Sigmoid colon (tissue), 4 donors: ENCODE results near the gene PILRA.

Source experiments
- POLR2AphosphoS5 ChIP-seq, 4 donors: sonication (generic); formaldehyde crosslinking; IDR thresholded peaks; one replicate each; pipeline ENCODE4 v1.6.1; 2017; ENCODE audit warnings: antibody characterized with exemption in 4 of 4
- TF ChIP-seq, protein P1 (sequence below), 4 experiments: fragments of 450-650 bp in 3 of 4; fragments of 200-600 bp in 1 of 4; IDR thresholded peaks; one replicate each; pipeline ENCODE4 v1.5.1; 2016 to 2019; ENCODE audit warnings: antibody characterized with exemption in 4 of 4, mild to moderate bottlenecking in 3 of 4, moderate library complexity in 2 of 4

DNA sequence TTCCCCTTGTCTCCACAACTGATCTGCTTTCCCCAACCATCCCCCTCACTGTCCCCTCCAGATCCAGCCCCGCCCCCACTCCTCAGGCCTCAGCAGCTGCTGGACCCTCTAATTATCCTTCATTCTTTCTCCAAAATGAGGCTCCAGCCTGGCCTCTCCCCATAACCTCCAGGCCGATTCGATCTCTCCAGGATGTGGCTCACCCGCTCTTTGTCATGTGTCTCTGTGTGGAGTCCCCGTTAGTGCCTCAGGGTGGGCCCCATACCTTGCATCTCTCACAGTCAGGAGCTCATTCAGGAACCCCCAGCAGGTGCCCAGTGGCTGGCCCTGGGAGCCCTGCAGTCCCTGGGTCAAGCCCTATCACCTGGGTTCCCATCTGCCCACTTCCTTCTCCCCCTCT, 1.3 kb downstream of the PILRA start:
- TF ChIP-seq, protein P1, sequence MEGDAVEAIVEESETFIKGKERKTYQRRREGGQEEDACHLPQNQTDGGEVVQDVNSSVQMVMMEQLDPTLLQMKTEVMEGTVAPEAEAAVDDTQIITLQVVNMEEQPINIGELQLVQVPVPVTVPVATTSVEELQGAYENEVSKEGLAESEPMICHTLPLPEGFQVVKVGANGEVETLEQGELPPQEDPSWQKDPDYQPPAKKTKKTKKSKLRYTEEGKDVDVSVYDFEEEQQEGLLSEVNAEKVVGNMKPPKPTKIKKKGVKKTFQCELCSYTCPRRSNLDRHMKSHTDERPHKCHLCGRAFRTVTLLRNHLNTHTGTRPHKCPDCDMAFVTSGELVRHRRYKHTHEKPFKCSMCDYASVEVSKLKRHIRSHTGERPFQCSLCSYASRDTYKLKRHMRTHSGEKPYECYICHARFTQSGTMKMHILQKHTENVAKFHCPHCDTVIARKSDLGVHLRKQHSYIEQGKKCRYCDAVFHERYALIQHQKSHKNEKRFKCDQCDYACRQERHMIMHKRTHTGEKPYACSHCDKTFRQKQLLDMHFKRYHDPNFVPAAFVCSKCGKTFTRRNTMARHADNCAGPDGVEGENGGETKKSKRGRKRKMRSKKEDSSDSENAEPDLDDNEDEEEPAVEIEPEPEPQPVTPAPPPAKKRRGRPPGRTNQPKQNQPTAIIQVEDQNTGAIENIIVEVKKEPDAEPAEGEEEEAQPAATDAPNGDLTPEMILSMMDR (IDR thresholded peaks at IDR 0.05) = no peak
- no peak for TF ChIP-seq POLR2AphosphoS5 (IDR thresholded peaks at IDR 0.05)
